Fibroblast of skin of abdomen (primary cell): Measurements from ENCODE around the gene PRIMPOL.
"Not testable (repeated sequence)": the region's sequence is repeated elsewhere in the genome, so short reads cannot be mapped to it uniquely, and the experiment has no call there.

ENCODE experiments used
- DNase-seq: peaks from one replicate; pipeline ENCODE4 v3.0.0-alpha.2; 2013

PRIMPOL gene

GRCh38 chr4:184641451-184641850 lies 8.1 kb upstream of the PRIMPOL start:
- DNase-seq = no peak

GRCh38 chr4:184643731-184644130 lies 5.8 kb upstream of the PRIMPOL start:
- DNase-seq = no peak

DNA sequence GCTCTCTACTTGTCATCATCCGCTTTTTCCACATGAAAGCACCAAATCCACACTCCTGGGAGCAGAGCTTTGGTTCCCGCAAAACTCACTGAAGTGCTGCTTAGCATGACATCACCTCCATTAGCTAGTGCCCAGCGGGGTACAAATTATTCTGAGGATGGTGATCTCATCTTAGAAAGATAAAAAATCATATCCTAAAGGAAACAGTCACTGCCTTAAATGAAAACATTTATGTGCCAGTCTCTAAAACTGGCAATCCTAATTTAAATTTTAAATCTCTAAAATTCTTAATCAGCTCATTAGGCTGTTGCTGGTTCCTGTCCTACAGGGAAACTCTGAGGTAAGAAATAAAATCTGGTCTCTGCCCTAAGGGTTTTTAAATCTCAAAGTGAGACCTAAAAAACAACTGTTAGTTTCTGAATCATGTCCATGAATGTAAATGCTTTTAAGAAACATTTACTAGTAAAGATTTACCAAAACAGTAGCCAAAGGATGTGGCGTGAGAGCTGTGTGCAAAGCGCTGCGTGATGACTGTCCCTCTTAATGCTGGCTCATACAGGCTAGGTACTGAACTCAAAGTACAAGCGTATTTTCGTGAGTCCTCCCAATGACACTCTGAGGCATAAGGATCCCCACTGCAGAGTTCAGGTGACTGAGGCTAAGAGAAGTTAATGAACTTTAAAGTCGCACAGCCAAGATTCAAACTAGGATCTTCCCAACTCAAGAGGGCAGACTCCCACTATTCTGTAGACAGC lies 4.8 kb upstream of the PRIMPOL start:
- DNase-seq = no peak

DNA sequence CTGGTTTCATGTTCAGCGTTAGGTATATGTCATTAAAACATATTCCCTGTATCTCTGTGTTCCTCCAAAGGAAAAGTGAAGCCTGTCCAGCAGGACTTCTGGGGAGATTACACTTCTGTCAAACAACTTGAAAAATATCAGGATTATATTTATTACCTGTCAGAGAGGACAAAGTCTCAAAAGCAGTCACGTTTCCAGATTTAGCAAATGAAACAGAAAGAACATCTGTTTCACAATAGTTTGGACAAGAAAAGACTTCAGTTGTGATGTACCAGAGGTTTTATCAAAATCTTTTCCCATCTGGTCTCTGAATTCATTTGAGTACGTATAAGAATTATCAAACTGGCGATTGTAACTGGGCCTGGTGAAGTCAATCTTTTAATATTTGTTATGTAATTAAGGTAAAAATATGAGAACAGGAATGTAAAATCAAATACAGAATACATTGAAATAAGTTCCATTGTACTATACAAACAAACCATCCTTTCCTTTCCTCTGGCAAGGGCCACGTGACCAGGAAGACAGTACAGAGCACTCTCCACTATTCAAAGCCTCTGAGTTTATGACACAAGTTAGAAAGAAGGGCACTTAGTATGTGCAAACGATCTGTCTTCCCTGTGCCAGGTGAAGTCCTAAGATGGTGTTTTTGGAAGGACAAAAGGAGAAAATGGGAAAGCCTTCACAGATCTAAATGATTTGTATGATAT lies 3.5 kb upstream of the PRIMPOL start:
- DNase-seq = no peak

DNA sequence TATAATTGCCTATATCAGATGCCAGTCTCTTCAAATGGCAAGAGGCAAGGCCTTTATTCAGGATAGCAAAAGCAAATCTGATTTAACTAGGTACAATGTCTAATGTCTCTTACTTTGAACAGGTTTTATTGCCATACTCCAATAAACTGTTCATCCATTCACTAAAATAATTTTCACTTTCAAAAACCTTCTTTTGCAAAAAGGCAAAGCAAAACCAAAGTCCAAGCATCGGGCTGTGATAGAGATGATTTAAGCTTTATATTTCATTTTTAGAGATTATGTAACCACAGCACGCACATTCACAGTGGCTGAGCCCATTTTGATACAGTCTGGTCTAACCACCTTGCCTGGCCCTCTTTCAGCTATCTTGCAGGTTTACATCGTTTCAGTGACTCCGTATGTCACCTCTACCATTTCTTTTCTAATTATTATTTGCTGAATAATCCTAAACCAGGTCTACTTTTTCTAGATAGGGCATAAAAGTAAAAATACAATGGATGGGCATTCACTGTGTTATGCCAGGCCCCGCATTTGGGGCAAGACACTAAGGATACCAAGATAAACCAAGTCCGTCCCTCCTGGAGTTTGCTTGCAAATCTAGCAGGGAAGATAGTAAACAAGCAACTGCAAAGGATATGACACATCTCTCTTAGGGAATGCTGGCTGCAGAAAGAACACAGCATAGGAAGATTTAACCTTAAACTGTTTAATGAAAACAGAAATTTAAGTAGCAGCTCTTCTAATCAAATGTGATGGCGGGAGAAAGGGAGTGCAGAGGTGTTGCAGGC lies 2.1 kb upstream of the PRIMPOL start:
- DNase-seq = no peak

DNA sequence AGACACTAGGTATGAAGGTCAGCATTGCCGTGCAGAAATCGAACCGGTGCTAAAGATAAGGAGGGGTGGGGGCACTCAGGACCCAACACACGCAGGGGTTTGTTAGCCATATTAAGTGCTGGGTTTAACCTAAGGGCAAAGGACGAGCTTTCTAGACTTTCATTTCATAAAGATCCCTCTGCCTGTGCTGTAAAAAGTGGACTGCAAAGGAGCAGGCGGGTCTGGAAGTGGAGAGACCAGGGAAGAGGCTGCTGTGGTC lies 1.6 kb upstream of the PRIMPOL start:
- no peak for DNase-seq

GRCh38 chr4:184648313-184649025 lies 1.1 kb upstream of the PRIMPOL start:
- DNase-seq = peak; percentile 36

DNA sequence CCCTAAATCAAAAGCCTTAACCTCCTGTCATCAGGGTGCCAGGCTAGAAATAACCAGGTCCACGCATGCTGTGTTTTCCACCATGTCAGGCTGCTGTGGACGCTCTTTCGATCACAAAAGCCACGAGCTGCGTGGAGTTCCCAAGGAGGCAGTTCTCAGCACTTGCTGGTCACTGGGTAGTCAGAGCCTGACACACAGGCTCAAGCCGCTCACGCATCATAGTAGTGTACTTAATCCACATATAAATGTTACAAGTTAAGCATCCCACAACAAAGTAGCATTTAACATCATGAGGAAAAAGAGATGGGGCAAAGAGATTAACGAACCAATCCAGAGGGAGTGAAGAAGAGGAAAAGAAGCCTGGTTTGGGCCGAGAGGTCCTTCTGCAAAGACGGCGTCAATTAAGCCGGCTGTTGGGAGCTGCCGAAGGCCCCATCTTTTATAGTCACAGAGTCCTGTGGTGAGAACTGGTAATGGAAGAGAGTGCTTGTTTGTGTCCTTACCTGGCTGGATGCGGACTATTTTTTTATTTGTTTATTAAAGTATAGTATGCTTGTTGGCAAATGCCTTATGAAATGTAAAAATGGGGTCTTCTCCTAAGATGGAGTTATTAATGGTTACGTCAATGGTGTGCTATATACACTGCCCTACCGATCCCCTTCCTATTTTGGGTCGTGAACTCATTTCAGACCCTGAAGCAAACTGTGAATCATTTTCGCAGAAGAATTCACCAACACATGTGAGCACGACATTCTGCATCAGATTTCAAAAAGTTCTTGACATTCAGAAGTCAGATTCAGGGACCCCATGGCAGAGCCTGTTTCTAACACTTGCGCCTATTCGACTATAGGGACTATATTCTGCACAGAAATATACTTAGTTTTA lies 675 bp downstream of the PRIMPOL start:
- DNase-seq = no peak

GRCh38 chr4:184651899-184652298 lies 2.4 kb downstream of the PRIMPOL start:
- no peak for DNase-seq

DNA sequence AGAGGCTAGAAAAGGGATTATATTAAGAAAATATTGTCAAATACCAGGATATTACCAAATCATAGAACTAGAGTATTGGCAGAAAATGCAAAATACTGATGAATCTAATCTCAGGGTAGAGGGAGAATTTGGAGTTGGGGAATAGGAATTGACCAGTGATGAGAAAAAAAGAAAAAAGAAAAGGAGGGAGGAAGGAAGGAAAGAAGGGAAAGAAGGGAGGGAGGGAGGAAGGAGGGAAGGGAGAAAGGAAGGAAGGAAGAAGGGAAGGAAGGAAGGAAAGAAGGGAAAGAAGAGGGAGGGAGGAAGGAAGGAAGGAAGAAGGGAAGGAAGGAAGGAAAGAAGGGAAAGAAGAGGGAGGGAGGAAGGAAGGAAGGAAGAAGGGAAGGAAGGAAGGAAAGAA lies 3.1 kb downstream of the PRIMPOL start:
- DNase-seq = not testable (repeated sequence)

- DNase-seq = peak; percentile 69
Observed at GRCh38 chr4:184653650-184654049, 4.1 kb downstream of the PRIMPOL start.

DNA sequence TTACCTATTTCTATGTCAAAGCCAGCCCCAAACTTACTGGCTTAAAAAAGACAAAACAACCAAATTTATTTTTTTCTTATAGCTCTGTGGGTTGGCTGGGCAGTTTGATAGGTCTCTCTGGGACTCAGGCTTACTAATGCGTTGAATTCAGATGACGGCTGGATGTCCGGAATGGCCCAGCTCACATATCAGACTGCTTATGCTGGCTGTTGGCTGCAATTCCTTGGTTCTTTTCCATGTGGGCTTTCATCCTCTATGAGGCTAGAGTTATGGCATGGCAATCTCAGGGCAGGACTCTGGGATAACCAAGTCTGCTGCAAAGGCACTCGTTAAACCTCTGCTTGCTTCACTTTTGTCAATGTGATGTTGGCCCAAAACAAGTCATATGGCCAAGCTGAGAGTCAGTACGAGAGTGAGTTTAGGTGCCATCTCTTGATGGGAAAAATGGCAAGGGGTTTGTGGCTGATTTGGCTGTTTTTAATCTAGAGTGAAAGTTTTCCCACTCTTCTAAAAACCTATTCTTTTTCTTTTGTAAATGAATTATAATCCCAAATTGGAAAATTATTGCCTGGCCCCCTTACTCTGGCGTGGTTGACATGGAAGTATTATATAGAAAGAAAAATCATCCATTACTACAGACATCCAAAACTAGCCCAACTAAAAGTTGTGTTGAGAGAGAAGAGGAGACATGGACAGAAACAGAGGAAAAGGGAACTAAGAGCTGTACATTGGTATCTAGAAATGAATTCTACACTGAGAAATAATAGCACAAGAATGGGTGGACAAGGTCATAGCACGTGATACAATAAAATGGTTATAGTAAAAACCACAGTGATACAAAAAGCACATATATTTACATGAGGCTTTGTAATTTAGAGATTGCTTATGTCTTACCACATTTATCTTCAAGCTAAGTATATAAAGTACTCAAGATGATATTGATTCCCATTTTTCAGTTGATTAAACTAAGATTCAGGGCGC lies 6.6 kb downstream of the PRIMPOL start:
- no peak for DNase-seq

GRCh38 chr4:184657144-184657543 lies 7.6 kb downstream of the PRIMPOL start:
- no peak for DNase-seq

- DNase-seq = not testable (repeated sequence)
Observed at GRCh38 chr4:184657820-184658219, 8.3 kb downstream of the PRIMPOL start.

DNA sequence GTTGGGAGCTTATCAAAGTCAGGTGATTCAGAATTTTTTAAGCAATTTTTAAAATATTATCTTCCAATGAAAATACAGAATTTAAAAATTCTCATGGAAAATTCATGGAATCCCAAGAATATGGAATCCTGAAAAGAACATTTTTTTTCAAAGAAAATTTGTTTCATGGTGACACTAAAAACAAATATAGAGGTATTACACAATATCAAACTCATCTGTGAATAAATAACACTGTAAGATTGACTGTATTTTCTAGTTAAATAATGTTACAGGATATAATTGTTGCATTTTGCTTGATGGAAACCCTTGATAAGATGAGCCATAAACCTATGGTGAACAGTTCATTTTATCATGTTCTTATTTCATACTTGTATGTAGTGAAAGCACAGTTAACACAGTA lies 11.4 kb downstream of the PRIMPOL start:
- no peak for DNase-seq

- DNase-seq = no peak
Observed at GRCh38 chr4:184662236-184662635, 12.7 kb downstream of the PRIMPOL start.

DNA sequence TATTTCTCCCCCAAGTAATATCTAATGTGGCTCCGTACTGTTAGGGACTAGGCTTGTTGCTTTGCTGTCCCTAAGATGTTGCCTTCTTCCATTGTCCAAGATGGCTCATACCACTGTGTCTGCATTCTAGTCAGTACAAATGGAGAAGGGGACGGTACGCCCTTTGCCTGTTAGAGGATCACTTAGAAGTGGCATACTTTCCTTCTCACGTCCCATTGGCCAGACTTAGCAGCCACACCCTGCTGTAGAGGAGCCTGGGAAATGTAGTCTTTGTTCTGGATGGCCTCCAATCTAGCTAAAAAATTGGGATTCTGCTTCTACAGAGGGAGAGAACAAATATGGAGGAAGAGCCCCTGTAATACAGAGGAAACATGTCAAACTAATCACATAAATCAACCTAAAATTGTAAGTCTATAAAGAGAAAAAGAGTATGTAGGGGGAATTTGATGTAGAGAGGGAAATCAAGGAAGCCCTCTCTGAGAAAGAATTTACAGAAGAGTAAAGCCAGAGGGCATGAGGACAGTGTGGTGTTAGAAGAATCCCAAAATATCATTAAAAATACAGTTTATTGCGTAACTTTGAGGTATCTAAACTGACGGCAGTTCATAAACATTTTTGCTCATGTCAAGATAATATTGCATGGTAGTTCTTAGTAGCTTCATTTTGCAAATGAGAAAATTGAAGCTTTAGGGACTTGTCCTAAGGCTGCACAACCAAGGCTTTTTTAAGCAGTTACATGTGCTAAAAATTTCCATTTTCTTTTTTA lies 15.1 kb downstream of the PRIMPOL start:
- no peak for DNase-seq

DNA sequence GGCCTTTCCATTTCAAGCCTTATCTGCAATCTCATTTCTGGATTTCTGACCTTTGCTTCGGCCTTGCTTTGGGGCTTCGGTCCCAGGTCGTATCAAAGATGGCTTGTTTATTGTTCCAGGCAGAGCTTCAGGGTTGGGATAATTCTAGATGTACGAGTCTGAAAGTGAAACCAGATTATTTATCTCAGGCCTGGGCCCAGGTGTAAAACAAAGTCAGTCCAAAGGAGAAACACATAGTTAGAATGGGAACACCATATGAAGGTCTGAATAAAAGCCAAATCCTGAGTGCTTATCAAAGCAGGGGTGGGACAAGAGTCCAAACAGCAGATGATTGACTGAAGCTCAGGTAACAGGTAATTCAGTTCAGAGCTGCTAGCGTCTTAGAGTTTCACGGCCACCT lies 17.1 kb downstream of the PRIMPOL start:
- no peak for DNase-seq

GRCh38 chr4:184668096-184668495 lies 18.6 kb downstream of the PRIMPOL start:
- DNase-seq = no peak
